HepG2 (cell line): ENCODE results near the gene SOX14. TPM values are rescaled to one million over a fixed set of nuclear protein-coding genes. Genes with fewer than 3 reads are reported as not detected.

Experiments used
- ATAC-seq: fragments of 200-7000 bp; cut with Tn5 transposase; 3 replicates; pipeline ENCODE4 v1.9.1; 2020; ENCODE audit warnings: mild to moderate bottlenecking, moderate library complexity
- BruUV-seq: library from RNA; stranded (reverse); fragments of 400-500 nt; replicated peaks from 2 replicates; lab custom pipeline; 2021; lab: Mats Ljungman, UMichigan
- CTCF ChIA-PET: fragments of 300-600 bp; formaldehyde crosslinking; extraction: SDS; loops from one replicate; lab custom pipeline; 2021; ENCODE audit warnings: low total read pairs, inconsistent platforms, low intra/inter-chr PET ratio; lab: Yijun Ruan, JAX
- POLR2A ChIA-PET: fragments of 350-600 bp; sonication (Branson Sonifier 250); formaldehyde crosslinking; loops from one replicate; lab custom pipeline; 2020; ENCODE audit warnings: antibody characterized with exemption, inconsistent platforms; lab: Yijun Ruan, JAX
- DNase-seq: peaks from one replicate; pipeline ENCODE4 v3.0.0-alpha.2; 2015; ENCODE audit warnings: low spot score
- FAIRE-seq: peaks from 3 replicates; lab custom pipeline; 2011; peaks lifted over from hg19 to GRCh38; lab: Jason Lieb, UNC
- H2AFZ ChIP-seq: one replicate; pipeline ENCODE4 v1.6.1; 2011; ENCODE audit warnings: low read length, inconsistent platforms
- H3K27ac ChIP-seq: fragments of 300-600 bp; 3 replicates; pipeline ENCODE4 v1.8.0; 2011; ENCODE audit warnings: mixed run types, mild to moderate bottlenecking, mixed read lengths, low read length, inconsistent platforms; ENCODE audit not compliant: insufficient read depth; ENCODE audit errors: extremely low read length
- H3K27me3 ChIP-seq, 2 experiments: fragments of 200-600 bp in 1 of 2; 2 replicates in 1 of 2; 3 replicates in 1 of 2; pipeline versions ENCODE4 v1.6.0 to v1.8.0; 2011; ENCODE audit warnings: low read length in 2 of 2, mild to moderate bottlenecking in 2 of 2, moderate library complexity in 2 of 2, inconsistent platforms in 1 of 2; ENCODE audit not compliant: insufficient read depth in 2 of 2, control insufficient read depth in 1 of 2
- H3K36me3 ChIP-seq, 2 experiments: fragments of 200-600 bp in 1 of 2; replicated peaks in 1 of 2; 2 replicates in 1 of 2; 3 replicates in 1 of 2; pipeline versions ENCODE4 v1.5.1 to v1.8.0; 2011; ENCODE audit warnings: low read length in 2 of 2, inconsistent platforms in 1 of 2; ENCODE audit not compliant: insufficient read depth in 2 of 2, control insufficient read depth in 1 of 2
- H3K4me1 ChIP-seq: 2 replicates; pipeline ENCODE4 v1.5.1; 2012; ENCODE audit warnings: low read length, inconsistent platforms; ENCODE audit not compliant: insufficient read depth
- H3K4me2 ChIP-seq: 2 replicates; pipeline ENCODE4 v1.6.0; 2011; ENCODE audit warnings: low read depth, low read length, inconsistent platforms
- H3K4me3 ChIP-seq, 3 experiments: fragments of 200-600 bp in 1 of 3; sonication (generic), shearing (Covaris generic) in 1 of 3; replicated peaks in 1 of 3; 2 replicates each; pipeline ENCODE4 v1.5.1; 2011 to 2016; ENCODE audit warnings: low read length in 3 of 3, inconsistent platforms in 2 of 3, low read depth in 2 of 3, mild to moderate bottlenecking in 2 of 3, control low read depth in 1 of 3, mixed read lengths in 1 of 3; ENCODE audit not compliant: insufficient read depth in 1 of 3
- H3K79me2 ChIP-seq: one replicate; pipeline ENCODE4 v1.6.1; 2011; ENCODE audit warnings: low read length, inconsistent platforms; ENCODE audit not compliant: insufficient read depth
- H3K9ac ChIP-seq: 2 replicates; pipeline ENCODE4 v1.6.0; 2011; ENCODE audit warnings: mild to moderate bottlenecking, low read depth, low read length, inconsistent platforms; ENCODE audit not compliant: insufficient read depth
- H3K9me3 ChIP-seq: 2 replicates; pipeline ENCODE4 v1.5.1; 2012; ENCODE audit warnings: mild to moderate bottlenecking, low read length
- H4K20me1 ChIP-seq: 2 replicates; pipeline ENCODE4 v1.6.0; 2011; ENCODE audit warnings: inconsistent platforms, mild to moderate bottlenecking, low read length, moderate library complexity; ENCODE audit not compliant: insufficient read depth
- AHDC1 ChIP-seq: sonication (generic); formaldehyde crosslinking; IDR thresholded peaks from 2 replicates; pipeline ENCODE4 v1.5.1; 2020; ENCODE audit warnings: mild to moderate bottlenecking, missing genetic modification reagents, borderline replicate concordance
- MAZ ChIP-seq, 2 experiments: sonication (generic) in 1 of 2; formaldehyde crosslinking in 1 of 2; IDR thresholded peaks; 2 replicates each; pipeline versions ENCODE4 v1.5.0 to v1.6.1; 2012 to 2020; ENCODE audit warnings: low read depth in 2 of 2, mild to moderate bottlenecking in 2 of 2, borderline replicate concordance in 1 of 2, improper control_type of control experiment in 1 of 2, low read length in 1 of 2, missing genetic modification reagents in 1 of 2, moderate library complexity in 1 of 2
- ZNF292 ChIP-seq: sonication (generic); formaldehyde crosslinking; IDR thresholded peaks from 2 replicates; pipeline ENCODE4 v1.8.1; 2022; ENCODE audit warnings: mild to moderate bottlenecking, low read depth, missing genetic modification reagents, borderline replicate concordance
- ZNF75D ChIP-seq: sonication (generic); formaldehyde crosslinking; IDR thresholded peaks from 2 replicates; pipeline ENCODE4 v1.8.1; 2023; ENCODE audit warnings: missing genetic modification reagents, mild to moderate bottlenecking, borderline replicate concordance
- ZNF879 ChIP-seq: sonication (generic); formaldehyde crosslinking; IDR thresholded peaks from 2 replicates; pipeline ENCODE4 v1.8.1; 2023; ENCODE audit warnings: missing genetic modification reagents
- WGBS: methylation state at CpG from one replicate; pipeline ENCODE4 v1.1.6; 2017; ENCODE audit warnings: low lambda C conversion rate; 5-methylcytosine and 5-hydroxymethylcytosine counted together
- in situ Hi-C: cut with HindIII; loops from 2 replicates; pipeline ENCODE4 v1.10.0; 2017; ENCODE audit warnings: low pct_unique_long_range_greater_than_20kb; ENCODE audit not compliant: extremely low pct_ligation_motif_present
- intact Hi-C: fragments of 100-400 bp; cut with micrococcal nuclease; formaldehyde crosslinking; loops from one replicate; pipeline ENCODE4 v1.10.0; 2022; ENCODE audit not compliant: unreplicated experiment
- polyA plus RNA-seq, 8 experiments: library from polyadenylated mRNA; depleted of rRNA in 3 of 8; stranded (reverse) in 7 of 8; unstranded in 1 of 8; fragments of >200 nt; fragmentation: Illumina TruSeq in 4 of 8; extraction: Trizol in 4 of 8; gene quantifications; 2 replicates each; pipeline versions ENCODE4 v1.2.1 to v1.2.3, GENCODE V29; 2011 to 2016; ENCODE audit warnings: low read depth in 4 of 8, missing spikeins in 1 of 8, mixed read lengths in 1 of 8; ENCODE audit not compliant: insufficient read depth in 1 of 8
- total RNA-seq, 5 experiments: library from RNA; depleted of rRNA; stranded (reverse); fragments of >200 nt; fragmentation: Illumina TruSeq; extraction: Trizol; gene quantifications; 2 replicates each; pipeline ENCODE4 v1.2.3, GENCODE V29; 2016; ENCODE audit warnings: low read depth in 1 of 5
- TF ChIP-seq, protein P1 (sequence below), 2 experiments: fragments of 450-650 bp in 1 of 2; sonication (generic) in 1 of 2; formaldehyde crosslinking in 1 of 2; IDR thresholded peaks; 2 replicates each; pipeline versions ENCODE4 v1.6.1 to v1.8.0; 2016 to 2022; ENCODE audit warnings: antibody characterized with exemption in 1 of 2, mild to moderate bottlenecking in 1 of 2, missing genetic modification reagents in 1 of 2

The SOX14 gene
- total and polyA plus RNA-seq, 2 of the 13 experiments (the other 11 are each of a cell fraction or from before 2014, with no cell fraction given) = not detected

DNA sequence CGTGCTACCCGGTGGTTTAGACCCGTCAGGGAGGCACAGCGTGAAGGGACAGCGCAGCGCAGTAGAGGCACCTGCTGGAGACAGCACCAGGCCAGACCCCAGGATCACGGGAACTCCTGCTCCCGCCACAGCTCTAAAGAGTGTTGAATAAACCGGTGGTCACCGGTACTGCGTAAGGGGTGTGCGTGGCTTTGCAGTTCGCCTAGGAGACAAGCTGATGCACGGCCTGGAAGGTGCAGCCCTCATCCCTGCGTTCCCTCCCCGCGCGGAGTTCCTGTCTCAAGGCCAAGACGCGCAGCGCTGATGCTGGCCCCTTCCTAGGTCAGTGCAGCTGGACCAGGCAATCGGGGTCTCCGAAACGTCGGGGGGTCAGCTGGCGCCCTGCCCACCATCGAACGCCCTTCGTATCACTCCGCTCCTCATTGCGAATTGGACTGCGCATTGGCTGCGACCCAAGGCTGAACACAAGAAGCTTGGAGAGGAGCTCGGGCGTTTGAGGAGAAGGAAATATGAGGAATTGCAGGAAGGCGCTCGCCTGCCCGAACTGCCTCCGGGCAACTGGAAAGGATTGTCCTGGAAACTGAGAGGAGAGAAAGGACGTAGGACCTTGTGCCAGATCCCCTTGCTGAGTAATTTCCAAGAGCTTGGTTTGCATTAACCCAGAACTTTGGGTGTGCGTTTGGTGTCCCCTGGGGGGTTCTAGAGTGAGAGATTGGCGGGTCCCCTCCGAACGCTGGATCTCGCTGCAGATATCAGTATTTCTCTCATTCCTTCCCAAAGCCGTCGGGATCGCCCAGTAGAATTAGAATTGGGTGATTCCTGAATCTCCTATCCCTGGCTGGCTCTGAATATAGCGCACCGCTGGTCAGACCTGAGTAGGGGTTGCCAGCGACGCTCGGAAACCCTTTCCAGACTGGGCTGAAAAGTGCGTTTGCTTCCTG is 2.3 kb upstream of the SOX14 start:
- Histone ChIP-seq H3K4me2 (no peak overlapping the region), H3K27ac (no peak overlapping the region), H3K79me2 (no peaks in the 10 kb centered on the region), H3K27me3 (peaks cover 9 to 60% of the 10 kb centered on the region in 2 experiments), H2AFZ (no peak overlapping the region), H3K36me3 (no peaks in the 10 kb centered on the region), H4K20me1 (no peaks in the 10 kb centered on the region), H3K4me3 (no peak overlapping the region), H3K9ac (no peak overlapping the region), H3K4me1 (peaks cover 9% of the 10 kb centered on the region; the same call in 1 of the 2 replicates), H3K9me3 (no peaks in the 10 kb centered on the region)
- FAIRE-seq (no peak), ATAC-seq (no peak), DNase-seq (no peak)
- 23% methylated on average over 15 of the region's 54 CpGs for WGBS
- intact Hi-C loops (no loop called here), in situ Hi-C loops (no loop called here)
- no TSS peak for BruUV-seq
- CTCF ChIA-PET = no interaction called here
- POLR2A ChIA-PET = no interaction called here
- TF ChIP-seq AHDC1 (no peak), ZNF75D (no peak), ZNF879 (CRISPR knock-in tag) (no peak), ZNF292 (CRISPR knock-in tag) (no peak), MAZ (IDR thresholded peaks at IDR 0.05; ENCODE audit: borderline replicate concordance, low read depth, low read length) (no peak), MAZ (CRISPR knock-in tag; IDR thresholded peaks at IDR 0.05; ENCODE audit: low read depth) (no peak)
- TF ChIP-seq, protein P1, sequence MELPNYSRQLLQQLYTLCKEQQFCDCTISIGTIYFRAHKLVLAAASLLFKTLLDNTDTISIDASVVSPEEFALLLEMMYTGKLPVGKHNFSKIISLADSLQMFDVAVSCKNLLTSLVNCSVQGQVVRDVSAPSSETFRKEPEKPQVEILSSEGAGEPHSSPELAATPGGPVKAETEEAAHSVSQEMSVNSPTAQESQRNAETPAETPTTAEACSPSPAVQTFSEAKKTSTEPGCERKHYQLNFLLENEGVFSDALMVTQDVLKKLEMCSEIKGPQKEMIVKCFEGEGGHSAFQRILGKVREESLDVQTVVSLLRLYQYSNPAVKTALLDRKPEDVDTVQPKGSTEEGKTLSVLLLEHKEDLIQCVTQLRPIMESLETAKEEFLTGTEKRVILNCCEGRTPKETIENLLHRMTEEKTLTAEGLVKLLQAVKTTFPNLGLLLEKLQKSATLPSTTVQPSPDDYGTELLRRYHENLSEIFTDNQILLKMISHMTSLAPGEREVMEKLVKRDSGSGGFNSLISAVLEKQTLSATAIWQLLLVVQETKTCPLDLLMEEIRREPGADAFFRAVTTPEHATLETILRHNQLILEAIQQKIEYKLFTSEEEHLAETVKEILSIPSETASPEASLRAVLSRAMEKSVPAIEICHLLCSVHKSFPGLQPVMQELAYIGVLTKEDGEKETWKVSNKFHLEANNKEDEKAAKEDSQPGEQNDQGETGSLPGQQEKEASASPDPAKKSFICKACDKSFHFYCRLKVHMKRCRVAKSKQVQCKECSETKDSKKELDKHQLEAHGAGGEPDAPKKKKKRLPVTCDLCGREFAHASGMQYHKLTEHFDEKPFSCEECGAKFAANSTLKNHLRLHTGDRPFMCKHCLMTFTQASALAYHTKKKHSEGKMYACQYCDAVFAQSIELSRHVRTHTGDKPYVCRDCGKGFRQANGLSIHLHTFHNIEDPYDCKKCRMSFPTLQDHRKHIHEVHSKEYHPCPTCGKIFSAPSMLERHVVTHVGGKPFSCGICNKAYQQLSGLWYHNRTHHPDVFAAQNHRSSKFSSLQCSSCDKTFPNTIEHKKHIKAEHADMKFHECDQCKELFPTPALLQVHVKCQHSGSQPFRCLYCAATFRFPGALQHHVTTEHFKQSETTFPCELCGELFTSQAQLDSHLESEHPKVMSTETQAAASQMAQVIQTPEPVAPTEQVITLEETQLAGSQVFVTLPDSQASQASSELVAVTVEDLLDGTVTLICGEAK (IDR thresholded peaks at IDR 0.05) = no peak
- TF ChIP-seq, protein P1 (CRISPR knock-in tag; IDR thresholded peaks at IDR 0.05) = no peak
